ENCODE results near the gene NIPAL1.
"Not testable (repeated sequence)": the region's sequence is repeated elsewhere in the genome, so short reads cannot be mapped to it uniquely, and the experiment has no call there.

The NIPAL1 gene

DNA sequence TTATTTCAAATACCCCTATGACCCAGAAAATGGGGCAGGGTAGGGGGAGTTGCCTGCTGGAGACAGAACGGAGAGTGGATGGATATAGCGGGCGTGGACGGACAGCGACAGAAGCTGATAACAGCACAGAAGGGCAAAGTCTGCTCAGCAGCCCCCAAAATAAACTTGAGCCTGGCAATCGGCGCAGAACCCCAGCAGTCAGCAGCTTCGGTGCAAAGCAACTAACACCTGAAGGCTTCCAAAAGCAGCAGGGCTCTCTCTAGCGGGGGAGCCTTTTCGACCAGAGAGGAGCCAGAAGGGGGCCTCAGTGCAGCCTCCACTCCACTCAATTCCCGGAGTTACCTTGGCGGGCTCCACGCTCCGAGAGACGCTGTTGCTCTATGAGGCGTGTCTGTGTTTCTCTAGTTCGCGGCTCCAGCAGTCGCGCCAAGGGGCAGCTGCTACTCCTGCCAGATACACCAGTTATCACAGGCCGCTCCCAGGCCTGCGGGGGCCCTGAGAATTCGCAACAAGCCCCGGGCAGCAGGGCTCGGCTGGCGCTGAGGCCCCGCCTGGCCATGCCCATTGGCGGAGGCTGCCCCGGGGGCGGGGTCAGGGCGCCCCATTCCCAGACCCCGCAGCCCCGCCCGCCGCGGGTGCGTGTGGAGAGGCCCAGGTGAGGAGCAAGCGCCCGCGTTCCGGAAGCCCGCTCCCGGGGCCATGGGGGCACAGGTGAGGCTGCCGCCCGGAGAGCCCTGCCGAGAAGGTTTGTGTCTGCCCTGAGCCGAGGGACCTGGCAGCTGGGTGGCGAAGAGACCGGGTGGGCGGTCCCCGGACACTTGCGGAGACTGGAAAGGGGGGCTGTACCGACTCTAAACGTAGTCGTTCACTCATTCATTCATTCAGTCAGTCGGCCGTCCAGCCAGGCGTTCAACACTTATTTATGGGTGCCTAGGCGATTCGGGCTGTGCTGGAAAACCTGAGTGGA is at the start of gene NIPAL1, which contains the start of gene CNGA1:
TSS of gene NIPAL1 (plus strand) at position 632 of the 967 bp plus-strand sequence. CDS start at position 700, 68 bp downstream.
TSS of gene CNGA1 (minus strand) at position 541 of the 967 bp plus-strand sequence. CDS start 63,992 bp downstream, outside the sequence.
- peak; percentile 77 to 88 for DNase-seq

DNA sequence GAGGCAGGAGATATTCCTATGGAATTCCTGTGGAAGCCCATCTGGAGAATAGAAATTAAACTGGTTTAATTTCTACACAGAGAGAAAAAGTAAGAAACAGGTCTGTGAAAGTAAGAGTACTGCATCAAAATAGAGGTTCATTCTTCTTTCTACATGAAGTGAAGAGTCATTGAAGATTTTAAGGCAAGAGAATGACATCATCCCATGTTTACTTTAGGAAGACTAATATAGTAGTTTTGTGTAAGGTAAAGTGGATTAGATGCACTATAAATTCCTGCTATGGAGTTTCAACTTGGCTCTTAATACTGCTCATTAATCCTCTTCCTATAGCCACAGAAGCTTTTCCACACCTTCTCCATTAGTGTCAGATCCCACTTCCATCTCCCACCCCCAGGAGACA is 47.7 kb upstream of the NIPAL1 start:
- DNase-seq, result no peak

DNA sequence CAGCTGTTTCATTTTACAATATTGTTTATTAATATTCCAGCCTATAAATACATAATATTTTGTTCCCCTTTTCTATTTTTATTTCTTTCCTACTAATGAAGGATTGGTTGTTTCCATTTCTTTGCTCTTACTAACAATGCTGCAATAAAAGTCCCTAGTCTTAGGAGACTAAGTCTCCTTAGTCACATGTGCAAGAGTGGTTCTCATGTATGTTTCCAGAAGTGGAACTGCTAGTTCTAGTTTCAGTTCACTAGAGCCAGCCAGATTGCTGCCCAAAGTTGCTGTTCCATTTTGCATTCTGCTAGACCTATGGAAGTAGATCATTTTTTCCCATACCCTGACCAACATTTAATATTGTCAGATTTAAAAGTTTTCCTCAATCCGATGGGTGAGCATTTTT is 44.4 kb upstream of the NIPAL1 start:
- DNase-seq, result no peak

GRCh38 chr4:47972721-47973120 is 43.9 kb upstream of the NIPAL1 start:
- no peak for DNase-seq

DNA sequence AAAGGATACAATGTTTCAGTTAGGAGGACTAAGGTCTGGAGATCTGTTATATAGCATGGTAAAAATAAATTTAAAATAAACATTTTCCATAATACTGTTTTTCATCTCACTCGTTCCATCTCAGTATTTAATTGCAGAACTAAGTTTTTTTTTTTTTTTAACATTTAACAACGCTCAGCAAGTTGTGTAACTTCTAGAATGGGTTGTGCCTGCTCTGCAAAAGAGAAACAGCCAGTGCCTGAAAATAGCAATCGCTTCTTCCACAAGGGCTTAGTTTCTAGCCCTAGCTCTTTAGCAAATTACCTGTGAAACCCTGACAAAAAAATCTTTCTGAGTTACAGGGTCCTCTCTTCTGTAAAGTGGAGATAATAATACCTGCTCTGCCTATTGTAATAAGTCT is 42.0 kb upstream of the NIPAL1 start:
- no peak for DNase-seq

DNA sequence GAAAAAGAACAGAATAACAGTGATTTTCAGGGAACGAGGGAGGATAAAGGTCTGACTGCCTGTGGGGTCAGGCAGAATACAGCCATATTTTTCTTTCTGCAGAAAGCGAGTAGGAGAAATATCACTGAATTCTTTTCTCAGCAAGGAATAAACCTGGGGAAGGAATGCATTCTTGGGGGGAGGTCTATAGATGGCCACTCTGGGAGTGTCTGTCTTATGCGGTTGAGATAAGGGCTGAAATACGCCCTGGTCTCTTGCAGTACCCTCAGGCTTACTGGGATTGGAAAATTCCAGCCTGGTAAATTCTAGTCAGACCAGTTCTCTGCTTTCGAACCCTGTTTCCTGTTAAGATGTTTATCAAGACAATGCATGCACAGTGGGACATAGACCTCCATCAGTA is 26.4 kb upstream of the NIPAL1 start:
- no peak for DNase-seq

DNA sequence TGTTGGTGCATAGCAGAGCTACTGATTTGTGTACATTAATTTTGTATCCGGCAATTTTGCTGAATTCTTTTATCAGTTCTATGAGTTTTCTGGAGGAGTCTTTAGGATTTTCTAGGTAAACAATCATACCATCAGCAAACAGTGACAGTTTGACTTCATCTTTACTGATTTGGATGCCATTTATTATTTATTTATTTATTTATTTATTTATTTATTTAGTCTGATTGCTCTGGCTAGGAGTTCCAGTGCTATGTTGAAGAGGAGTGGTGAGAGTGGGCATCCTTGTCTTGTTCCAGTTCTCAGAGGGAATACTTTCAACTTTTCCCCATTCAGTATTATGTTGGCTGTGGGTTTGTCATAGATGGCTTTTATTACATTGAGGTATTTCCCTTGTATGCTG is 24.1 kb upstream of the NIPAL1 start:
- DNase-seq, result not testable (repeated sequence)

- DNase-seq, result no peak
These were observed 20.6 kb upstream of the NIPAL1 start for GRCh38 chr4:47996021-47996420.

DNA sequence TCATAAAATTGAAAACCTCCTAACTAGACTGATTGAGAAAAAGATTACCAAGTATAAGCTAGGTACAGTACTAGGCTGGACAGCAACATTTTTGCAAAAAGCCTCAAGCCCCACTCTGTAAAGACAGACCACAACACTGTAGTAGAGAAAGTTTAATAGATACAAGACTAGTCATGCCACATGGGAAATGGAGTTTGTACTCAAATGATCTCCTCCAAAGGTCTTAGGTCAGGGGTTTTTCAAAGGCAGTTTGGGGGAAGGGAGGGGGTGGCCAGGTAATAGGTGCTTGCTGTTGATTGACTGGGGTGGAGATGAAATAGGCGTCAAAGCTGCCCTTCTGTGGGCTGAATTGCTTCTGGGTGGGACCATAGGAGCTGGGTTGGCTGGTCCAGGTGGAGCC is 14.3 kb upstream of the NIPAL1 start:
- no peak for DNase-seq

GRCh38 chr4:48003568-48003967 is 13.0 kb upstream of the NIPAL1 start:
- not testable (repeated sequence) for DNase-seq

DNA sequence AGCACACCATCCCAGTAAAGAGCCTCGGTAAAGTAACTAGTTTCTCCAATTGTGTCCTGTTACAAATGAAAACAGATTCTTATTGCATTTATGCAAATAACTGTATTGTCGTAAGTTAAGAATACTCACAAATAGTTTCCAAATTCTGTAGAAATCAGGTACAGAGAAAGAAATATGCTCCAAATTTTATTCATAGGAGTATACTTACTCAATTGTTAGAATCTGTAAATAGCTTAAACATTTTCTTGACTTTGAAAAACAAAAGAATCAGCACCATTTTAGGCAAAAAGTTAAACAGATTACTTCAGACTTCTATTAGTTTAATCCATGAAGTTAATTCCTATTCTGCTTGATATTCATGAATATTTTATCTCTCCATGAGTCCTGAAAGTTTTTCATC is 10.8 kb upstream of the NIPAL1 start:
- no peak for DNase-seq

- peak in 1 of 2 experiments; percentile 42 for DNase-seq
These were observed 8.5 kb upstream of the NIPAL1 start for GRCh38 chr4:48008021-48008596.

DNA sequence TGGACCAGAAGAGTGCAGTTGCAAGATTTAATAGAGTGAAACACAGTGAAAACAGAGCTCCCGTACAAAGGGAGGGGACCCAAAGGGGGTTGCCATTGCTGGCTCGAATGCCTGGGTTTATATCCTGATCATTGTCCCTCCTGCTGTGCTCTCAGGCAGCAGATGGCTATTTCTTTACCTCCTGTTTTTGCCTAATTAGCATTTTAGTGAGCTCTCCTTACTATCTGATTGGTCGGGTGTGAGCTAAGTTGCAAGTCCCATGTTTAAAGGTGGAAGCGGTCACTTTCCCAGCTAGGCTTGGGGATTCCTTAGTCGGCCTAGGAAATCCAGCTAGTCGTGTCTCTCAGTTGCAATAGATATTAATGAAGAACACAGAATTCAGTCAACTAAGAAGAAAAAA is 5.7 kb upstream of the NIPAL1 start:
- DNase-seq, result not testable (repeated sequence)

GRCh38 chr4:48011722-48012121 is 4.8 kb upstream of the NIPAL1 start:
- DNase-seq, result no peak

GRCh38 chr4:48012824-48013223 is 3.7 kb upstream of the NIPAL1 start:
- DNase-seq, result peak in 1 of 2 experiments; percentile 28

DNA sequence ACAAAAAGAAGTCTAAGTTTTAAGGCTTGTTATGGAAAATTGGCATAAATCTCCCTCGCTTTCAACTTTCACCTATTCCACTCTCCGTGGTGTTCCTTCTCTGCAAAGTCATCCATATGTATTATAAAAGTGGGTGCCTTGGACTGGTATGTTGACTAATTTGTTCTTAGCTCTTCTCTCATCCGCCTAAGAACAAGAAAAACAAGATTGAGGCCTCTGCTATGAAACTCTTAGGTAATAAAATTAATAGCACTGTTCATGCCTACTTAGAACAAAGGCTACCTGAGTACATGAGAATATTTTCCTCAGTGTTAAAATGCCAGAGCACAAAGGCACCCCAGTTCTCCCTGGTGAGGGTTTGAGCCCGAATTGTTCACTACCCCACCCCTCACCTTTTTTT is 1.4 kb upstream of the NIPAL1 start:
- no peak for DNase-seq

DNA sequence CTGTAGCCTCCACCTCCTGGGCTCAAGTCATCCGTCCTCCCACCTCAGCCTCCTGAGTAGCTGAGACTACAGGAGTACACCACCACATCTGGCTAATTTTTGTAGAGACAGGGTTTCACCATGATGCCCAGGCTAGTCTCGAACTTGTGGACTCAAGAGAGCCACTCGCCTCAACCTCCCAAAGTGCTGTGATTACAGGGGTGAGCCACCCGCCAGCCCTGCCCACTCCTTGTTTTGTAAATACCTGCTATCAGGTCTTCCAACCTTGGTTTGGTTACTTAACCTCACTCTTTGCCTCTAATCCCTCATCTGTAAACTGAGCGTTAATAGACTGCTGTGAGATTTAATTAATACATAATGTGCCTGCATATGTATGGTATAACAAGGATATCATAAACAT is 894 bp upstream of the NIPAL1 start:
- no peak for DNase-seq

DNA sequence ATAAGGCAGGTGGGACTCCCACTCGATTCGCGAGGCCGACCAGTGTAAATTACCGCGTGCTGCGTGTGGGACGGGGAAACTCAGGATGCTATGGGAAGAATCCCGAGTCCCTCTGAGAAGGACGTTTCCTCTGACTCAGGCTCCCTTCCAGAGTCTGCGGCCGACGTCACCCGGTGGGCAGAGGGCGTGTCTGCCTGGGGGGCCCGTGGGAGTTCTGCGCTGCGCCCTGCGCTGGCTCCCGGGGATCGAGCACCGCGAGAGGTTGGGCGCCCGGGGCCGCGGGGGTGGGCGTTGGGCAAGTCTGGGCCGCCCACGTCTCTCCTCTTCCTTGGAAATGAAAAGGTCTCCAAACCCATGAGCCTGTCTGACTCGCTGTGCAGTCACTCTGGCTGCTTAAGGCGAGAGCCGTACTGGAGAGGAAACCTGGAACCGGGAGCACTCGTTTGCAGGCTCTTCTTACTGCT is 568 bp downstream of the NIPAL1 start:
- DNase-seq, result peak in 1 of 2 experiments; percentile 35

- DNase-seq, result no peak
These were observed 1.5 kb downstream of the NIPAL1 start for GRCh38 chr4:48018112-48018511.

GRCh38 chr4:48021100-48021499 is 4.5 kb downstream of the NIPAL1 start:
- DNase-seq, result no peak

GRCh38 chr4:48022192-48022799 is 5.7 kb downstream of the NIPAL1 start:
- DNase-seq, result no peak

GRCh38 chr4:48024522-48024921 is 8.0 kb downstream of the NIPAL1 start:
- DNase-seq, result no peak

DNA sequence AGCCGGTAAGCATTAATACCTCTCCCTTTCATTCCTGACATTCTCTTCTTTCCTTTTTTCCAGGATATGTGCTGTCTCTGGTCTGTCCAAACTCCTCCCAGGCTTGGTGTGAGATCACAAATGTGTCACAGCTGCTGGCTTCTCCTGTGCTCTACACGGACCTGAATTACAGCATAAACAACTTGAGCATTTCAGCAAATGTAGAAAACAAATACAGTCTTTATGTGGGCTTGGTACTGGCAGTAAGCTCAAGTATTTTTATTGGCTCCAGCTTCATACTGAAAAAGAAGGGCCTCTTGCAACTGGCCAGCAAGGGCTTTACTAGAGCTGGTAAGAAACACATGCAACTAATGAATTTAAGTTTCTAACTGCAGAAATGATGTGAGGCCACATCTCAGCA is 8.4 kb downstream of the NIPAL1 start:
- no peak for DNase-seq

- DNase-seq, result no peak
These were observed 11.1 kb downstream of the NIPAL1 start for GRCh38 chr4:48027653-48028052.
